Spleen (tissue), 11 donors: Measurements from ENCODE around the gene NUB1. TPM values are rescaled to one million over a fixed set of nuclear protein-coding genes. Genes with fewer than 3 reads are reported as not detected.

Experiments used
- DNase-seq: peaks from one replicate; pipeline ENCODE4 v3.0.0-alpha.2; 2020
- H3K27ac ChIP-seq, 8 donors: fragments of 200-600 bp; sonication (generic) in 7 of 8; 1 replicate in 4 of 8; 2 replicates in 4 of 8; pipeline versions ENCODE4 v1.5.0 to v1.8.0; 2016 to 2021; ENCODE audit warnings: inconsistent platforms in 4 of 8, mild to moderate bottlenecking in 4 of 8, moderate library complexity in 1 of 8
- H3K27me3 ChIP-seq, 7 donors: fragments of 200-600 bp; sonication (generic) in 6 of 7; replicated peaks in 1 of 7; 1 replicate in 4 of 7; 2 replicates in 3 of 7; pipeline versions ENCODE4 v1.5.0 to v1.8.0; 2016 to 2021; ENCODE audit warnings: inconsistent platforms in 3 of 7, mild to moderate bottlenecking in 1 of 7
- H3K36me3 ChIP-seq, 6 donors: fragments of 200-600 bp; sonication (generic) in 5 of 6; 1 replicate in 4 of 6; 2 replicates in 2 of 6; pipeline versions ENCODE4 v1.5.0 to v1.8.0; 2016 to 2021; ENCODE audit warnings: inconsistent platforms in 2 of 6
- H3K4me1 ChIP-seq, 6 donors: fragments of 200-600 bp; sonication (generic) in 5 of 6; 1 replicate in 3 of 6; 2 replicates in 3 of 6; pipeline versions ENCODE4 v1.5.0 to v1.8.0; 2016 to 2021; ENCODE audit warnings: inconsistent platforms in 3 of 6
- H3K4me3 ChIP-seq, 8 donors: fragments of 200-600 bp; sonication (generic) in 7 of 8; 1 replicate in 4 of 8; 2 replicates in 4 of 8; pipeline versions ENCODE4 v1.5.0 to v1.8.0; 2016 to 2021; ENCODE audit warnings: inconsistent platforms in 4 of 8, mild to moderate bottlenecking in 4 of 8, moderate library complexity in 2 of 8
- H3K9me3 ChIP-seq, 8 donors: fragments of 200-600 bp; sonication (generic) in 7 of 8; 1 replicate in 4 of 8; 2 replicates in 4 of 8; pipeline versions ENCODE4 v1.5.0 to v1.8.0; 2016 to 2021; ENCODE audit warnings: inconsistent platforms in 4 of 8
- POLR2A ChIP-seq, 3 donors: fragments of 450-650 bp; IDR thresholded peaks; one replicate each; pipeline ENCODE4 v1.5.1; 2017; ENCODE audit warnings: antibody characterized with exemption in 3 of 3, mild to moderate bottlenecking in 1 of 3
- POLR2AphosphoS5 ChIP-seq, 3 donors: sonication (generic); formaldehyde crosslinking; IDR thresholded peaks; one replicate each; pipeline ENCODE4 v1.5.1; 2017; ENCODE audit warnings: antibody characterized with exemption in 3 of 3
- WGBS, 5 donors: extraction: QIAGEN DNeasy Blood & Tissue Kit in 3 of 5; methylation state at CpG; one replicate each; pipeline versions ENCODE4 v1.1.5 to v1.1.7; 2013 to 2018; 5-methylcytosine and 5-hydroxymethylcytosine counted together
- intact Hi-C: fragments of 100-400 bp; cut with DNase I; formaldehyde crosslinking; loops from one replicate; pipeline ENCODE4 v1.15.0; 2023; ENCODE audit warnings: low total_unique reads
- polyA plus RNA-seq, 3 donors: library from polyadenylated mRNA; stranded (reverse); fragments of 200-250 nt; gene quantifications; one replicate each; pipeline ENCODE4 v1.2.1, GENCODE V29; 2013
- total RNA-seq, 7 donors: library from RNA; depleted of rRNA in 3 of 7; stranded (reverse); fragments of >200 nt in 3 of 7; fragmentation: NEBNext Ultra II Directional in 4 of 7; extraction: Animal tissue kit (Norgen Biotek cat#: 25700) in 4 of 7; gene quantifications; one replicate each; pipeline versions ENCODE4 v1.1.0 to v1.2.1, GENCODE V29; 2016 to 2021
- TF ChIP-seq, protein P1 (sequence below), 11 experiments: fragments of 200-600 bp in 7 of 11; fragments of 450-650 bp in 4 of 11; sonication (generic) in 4 of 11; IDR thresholded peaks in 8 of 11; conservative IDR thresholded peaks in 3 of 11; 1 replicate in 7 of 11; 2 replicates in 4 of 11; pipeline versions ENCODE4 v1.4.0 to v1.8.0; 2016 to 2021; ENCODE audit warnings: antibody characterized with exemption in 11 of 11, inconsistent platforms in 4 of 11, mild to moderate bottlenecking in 1 of 11
- donor health status: healthy with polysubstance abuse.
- donor health status: DM: no; HTN: no; CAD: no; lungs with moderate emphysema.
- donor health status: DM: no; HTN: no; CAD: no.
- donor health status: Bipolar disorder and iron deficiency.
- donor health status: healthy.
- donor health status: DM: no; HTN: no; CAD: no.
- donor health status: DM: yes; HTN: yes; CAD: no.

The NUB1 gene
- total and polyA plus RNA-seq, 10 donors, result 25.2 to 80.9 (median 64.5) TPM

- Histone ChIP-seq H3K4me3 (peak overlapping the region in 1 of 8 donors; percentile 70), H3K27me3 (no peaks in the 10 kb centered on the region), H3K9me3 (no peaks in the 10 kb centered on the region), H3K36me3 (peaks cover 0 to 91% (median 56%) of the 10 kb centered on the region in 6 donors), H3K4me1 (peaks cover 35 to 78% (median 46%) of the 10 kb centered on the region in 6 donors), H3K27ac (peak overlapping the region in 7 of 8 donors; percentile 61 to 96 (median 92))
- peak; percentile 84 for DNase-seq
- intact Hi-C loops, result loop anchor here (5.0 kb wide), 1 partner anchor 34 kb away; no protein-coding TSS in a partner anchor
- WGBS, 5 donors, result 49 to 77% (median 61%) methylated on average over 7 to 8 of the region's 8 CpGs
- TF ChIP-seq POLR2AphosphoS5 (IDR thresholded peaks at IDR 0.05) (peak in 1 of 3 donors; percentile 27), POLR2A (IDR thresholded peaks at IDR 0.05) (no peak)
- TF ChIP-seq, protein P1, sequence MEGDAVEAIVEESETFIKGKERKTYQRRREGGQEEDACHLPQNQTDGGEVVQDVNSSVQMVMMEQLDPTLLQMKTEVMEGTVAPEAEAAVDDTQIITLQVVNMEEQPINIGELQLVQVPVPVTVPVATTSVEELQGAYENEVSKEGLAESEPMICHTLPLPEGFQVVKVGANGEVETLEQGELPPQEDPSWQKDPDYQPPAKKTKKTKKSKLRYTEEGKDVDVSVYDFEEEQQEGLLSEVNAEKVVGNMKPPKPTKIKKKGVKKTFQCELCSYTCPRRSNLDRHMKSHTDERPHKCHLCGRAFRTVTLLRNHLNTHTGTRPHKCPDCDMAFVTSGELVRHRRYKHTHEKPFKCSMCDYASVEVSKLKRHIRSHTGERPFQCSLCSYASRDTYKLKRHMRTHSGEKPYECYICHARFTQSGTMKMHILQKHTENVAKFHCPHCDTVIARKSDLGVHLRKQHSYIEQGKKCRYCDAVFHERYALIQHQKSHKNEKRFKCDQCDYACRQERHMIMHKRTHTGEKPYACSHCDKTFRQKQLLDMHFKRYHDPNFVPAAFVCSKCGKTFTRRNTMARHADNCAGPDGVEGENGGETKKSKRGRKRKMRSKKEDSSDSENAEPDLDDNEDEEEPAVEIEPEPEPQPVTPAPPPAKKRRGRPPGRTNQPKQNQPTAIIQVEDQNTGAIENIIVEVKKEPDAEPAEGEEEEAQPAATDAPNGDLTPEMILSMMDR (IDR thresholded peaks at IDR 0.05 in 8 of 11, conservative IDR thresholded peaks at IDR 0.05 in 3 of 11), result peak in 1 of 11 experiments; percentile 42
Measured at GRCh38 chr7:151351027-151351426, 9.4 kb downstream of the NUB1 start.

DNA sequence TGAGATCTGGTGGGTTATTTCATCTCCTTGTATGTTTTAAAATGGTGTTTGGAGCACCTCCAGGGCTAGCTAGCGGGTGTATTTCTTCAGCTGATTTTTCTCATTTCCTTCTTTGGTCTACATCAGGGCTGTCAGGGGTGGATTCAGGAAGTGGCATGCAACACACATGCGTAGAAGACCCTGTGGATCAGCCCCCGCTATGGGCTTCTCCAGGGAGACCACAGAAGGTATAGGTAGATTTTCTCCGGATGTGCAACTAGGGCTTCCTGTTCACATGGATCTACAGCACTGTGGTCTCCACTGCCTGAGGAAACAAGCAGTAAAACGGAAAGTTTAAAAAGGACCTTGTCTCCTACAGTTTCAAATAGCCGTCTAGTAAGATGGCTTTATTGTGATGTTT is 10.4 kb downstream of the NUB1 start:
- no peaks in the 10 kb centered on the region for H3K9me3 ChIP-seq
- H3K27ac ChIP-seq, result peak overlapping the region; percentile 55 to 96 (median 91)
- TF ChIP-seq POLR2AphosphoS5 (IDR thresholded peaks at IDR 0.05) (no peak), POLR2A (IDR thresholded peaks at IDR 0.05) (no peak)
- intact Hi-C loops, result loop anchor here (5.0 kb wide), 1 partner anchor 35 kb away; no protein-coding TSS in a partner anchor
- no peak for DNase-seq
- H3K4me1 ChIP-seq, result peaks cover 34 to 69% (median 44%) of the 10 kb centered on the region in 6 donors
- H3K36me3 ChIP-seq, result peaks cover 0 to 91% (median 57%) of the 10 kb centered on the region in 6 donors
- 14 to 29% (median 22%) methylated on average over 6 of the region's 6 CpGs for WGBS, 5 donors
- peak overlapping the region in 1 of 8 donors; percentile 34 for H3K4me3 ChIP-seq
- no peaks in the 10 kb centered on the region for H3K27me3 ChIP-seq

DNA sequence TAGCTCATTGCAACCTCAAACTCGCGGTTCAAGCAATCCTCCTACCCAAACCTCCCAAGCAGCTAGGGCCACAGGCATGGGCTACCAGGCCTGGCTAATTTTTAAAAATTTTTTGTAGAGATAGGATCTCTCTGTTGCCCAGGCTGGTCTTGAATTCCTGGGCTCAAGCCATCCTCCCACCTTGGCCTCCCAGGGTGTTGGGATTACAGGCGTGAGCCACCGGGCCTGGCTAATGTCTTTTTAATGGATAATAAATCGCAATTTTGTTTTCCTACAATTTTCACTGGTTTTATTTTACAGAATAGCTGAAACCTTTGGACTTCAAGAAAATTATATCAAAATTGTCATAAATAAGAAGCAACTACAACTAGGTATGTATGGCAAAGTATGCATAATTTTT is 10.9 kb downstream of the NUB1 start:
- intact Hi-C loops, result loop anchor here (5.0 kb wide), 1 partner anchor 35 kb away; no protein-coding TSS in a partner anchor
- H3K27me3 ChIP-seq, result no peaks in the 10 kb centered on the region
- no peak overlapping the region for H3K4me3 ChIP-seq
- WGBS, 5 donors, result 60 to 84% (median 61%) methylated on average over 5 of the region's 5 CpGs
- no peak for DNase-seq
- H3K36me3 ChIP-seq, result peaks cover 0 to 91% (median 57%) of the 10 kb centered on the region in 6 donors
- peak overlapping the region; percentile 55 to 96 (median 91) for H3K27ac ChIP-seq
- no peaks in the 10 kb centered on the region for H3K9me3 ChIP-seq
- TF ChIP-seq POLR2AphosphoS5 (IDR thresholded peaks at IDR 0.05) (no peak), POLR2A (IDR thresholded peaks at IDR 0.05) (no peak)
- TF ChIP-seq, protein P1 (IDR thresholded peaks at IDR 0.05 in 8 of 11, conservative IDR thresholded peaks at IDR 0.05 in 3 of 11), result no peak
- H3K4me1 ChIP-seq, result peaks cover 34 to 64% (median 44%) of the 10 kb centered on the region in 6 donors

- DNase-seq, result no peak
- peaks cover 6 to 93% (median 69%) of the 10 kb centered on the region in 6 donors for H3K36me3 ChIP-seq
- H3K27me3 ChIP-seq, result no peaks in the 10 kb centered on the region
- TF ChIP-seq POLR2A (IDR thresholded peaks at IDR 0.05) (no peak), POLR2AphosphoS5 (IDR thresholded peaks at IDR 0.05) (no peak)
- TF ChIP-seq, protein P1 (IDR thresholded peaks at IDR 0.05 in 8 of 11, conservative IDR thresholded peaks at IDR 0.05 in 3 of 11), result no peak
- WGBS, 5 donors, result 81 to 90% (median 88%) methylated on average over 3 of the region's 3 CpGs
- intact Hi-C loops, result loop anchor here (10.0 kb wide), 1 partner anchor 403 kb away; no protein-coding TSS in a partner anchor
- no peak overlapping the region for H3K27ac ChIP-seq
- no peaks in the 10 kb centered on the region for H3K9me3 ChIP-seq
- H3K4me3 ChIP-seq, result no peak overlapping the region
- H3K4me1 ChIP-seq, result peaks cover 0 to 13% (median 0%) of the 10 kb centered on the region in 6 donors
Measured at GRCh38 chr7:151361193-151361959, 19.8 kb downstream of the NUB1 start.
